HG03097 (cell line): ENCODE measurements around the gene RGS19.

Experiments used
- ATAC-seq: cut with Tn5 transposase; IDR thresholded peaks from one replicate; pipeline ENCODE4 v1.9.1; 2021; ENCODE audit not compliant: unreplicated experiment, low FRiP score

The RGS19 gene

GRCh38 chr20:64050261-64051032 is 28.9 kb downstream of the RGS19 start:
- no peak for ATAC-seq

- no peak for ATAC-seq
These were observed 29.4 kb downstream of the RGS19 start for GRCh38 chr20:64049878-64050260.

GRCh38 chr20:64049060-64049877 is 30.0 kb downstream of the RGS19 start, which contains the start of gene SOX18:
Gene SOX18, minus strand, starts transcription at chr20:64049639. Its CDS starts 123 bp downstream, at chr20:64049516.
- ATAC-seq = no peak

GRCh38 chr20:64048402-64049044 is 30.8 kb downstream of the RGS19 start:
- ATAC-seq = no peak

GRCh38 chr20:64047968-64048401 is 31.3 kb downstream of the RGS19 start:
- ATAC-seq = no peak

- ATAC-seq = no peak
These were observed 32.3 kb downstream of the RGS19 start for GRCh38 chr20:64047046-64047389.

- ATAC-seq = no peak
These were observed 33.8 kb downstream of the RGS19 start for GRCh38 chr20:64045346-64046011.

GRCh38 chr20:64044484-64045247 is 34.7 kb downstream of the RGS19 start:
- no peak for ATAC-seq

- no peak for ATAC-seq
These were observed 35.5 kb downstream of the RGS19 start for GRCh38 chr20:64043768-64044167.

- no peak for ATAC-seq
These were observed 37.1 kb downstream of the RGS19 start for GRCh38 chr20:64042054-64042781.

- ATAC-seq = no peak
These were observed 37.6 kb downstream of the RGS19 start for GRCh38 chr20:64041781-64042053.

GRCh38 chr20:64041040-64041780 is 38.1 kb downstream of the RGS19 start:
- ATAC-seq = no peak

GRCh38 chr20:64040231-64041039 is 38.9 kb downstream of the RGS19 start:
- ATAC-seq = no peak

- no peak for ATAC-seq
These were observed 39.8 kb downstream of the RGS19 start for GRCh38 chr20:64039293-64040160.

GRCh38 chr20:64038565-64039292 is 40.6 kb downstream of the RGS19 start:
- ATAC-seq = peak; percentile 38

- peak; percentile 29 for ATAC-seq
These were observed 41.1 kb downstream of the RGS19 start for GRCh38 chr20:64038224-64038564.
